Measurements from ENCODE around the gene CIB4.

The CIB4 gene

GRCh38 chr2:26609205-26609631 lies 31.9 kb downstream of the CIB4 start:
- DNase-seq (ENCODE audit: low read depth in 1 of 2, low spot score in 1 of 2): no peak

GRCh38 chr2:26608557-26608956 lies 32.6 kb downstream of the CIB4 start:
- no peak for DNase-seq (ENCODE audit: low read depth in 1 of 2, low spot score in 1 of 2)

GRCh38 chr2:26607698-26608097 lies 33.5 kb downstream of the CIB4 start:
- no peak for DNase-seq (ENCODE audit: low read depth in 1 of 2, low spot score in 1 of 2)

GRCh38 chr2:26606847-26607190 lies 34.3 kb downstream of the CIB4 start:
- no peak for DNase-seq (ENCODE audit: low read depth in 1 of 2, low spot score in 1 of 2)

- DNase-seq (ENCODE audit: low read depth in 1 of 2, low spot score in 1 of 2): no peak
These were observed 34.9 kb downstream of the CIB4 start for GRCh38 chr2:26605999-26606846.

GRCh38 chr2:26605195-26605998 lies 35.8 kb downstream of the CIB4 start:
- DNase-seq (ENCODE audit: low read depth in 1 of 2, low spot score in 1 of 2): no peak

- no peak for DNase-seq (ENCODE audit: low read depth in 1 of 2, low spot score in 1 of 2)
These were observed 38.6 kb downstream of the CIB4 start for GRCh38 chr2:26602575-26602974.

- no peak for DNase-seq (ENCODE audit: low read depth in 1 of 2, low spot score in 1 of 2)
These were observed 41.8 kb downstream of the CIB4 start for GRCh38 chr2:26599387-26599786.

GRCh38 chr2:26598996-26599373 lies 42.2 kb downstream of the CIB4 start:
- no peak for DNase-seq (ENCODE audit: low read depth in 1 of 2, low spot score in 1 of 2)

GRCh38 chr2:26598336-26598995 lies 42.7 kb downstream of the CIB4 start:
- no peak for DNase-seq (ENCODE audit: low read depth in 1 of 2, low spot score in 1 of 2)

- no peak for DNase-seq (ENCODE audit: low read depth in 1 of 2, low spot score in 1 of 2)
These were observed 44.0 kb downstream of the CIB4 start for GRCh38 chr2:26597197-26597596.

GRCh38 chr2:26595146-26595545 lies 46.0 kb downstream of the CIB4 start:
- DNase-seq (ENCODE audit: low read depth in 1 of 2, low spot score in 1 of 2): no peak

- DNase-seq (ENCODE audit: low read depth in 1 of 2, low spot score in 1 of 2): no peak
These were observed 49.3 kb downstream of the CIB4 start for GRCh38 chr2:26591619-26592505.

GRCh38 chr2:26590980-26591618 lies 50.1 kb downstream of the CIB4 start:
- no peak for DNase-seq (ENCODE audit: low read depth in 1 of 2, low spot score in 1 of 2)

- DNase-seq (ENCODE audit: low read depth in 1 of 2, low spot score in 1 of 2): no peak
These were observed 50.7 kb downstream of the CIB4 start for GRCh38 chr2:26590508-26590907.

GRCh38 chr2:26588576-26588975 lies 52.6 kb downstream of the CIB4 start:
- no peak for DNase-seq (ENCODE audit: low read depth in 1 of 2, low spot score in 1 of 2)

GRCh38 chr2:26587994-26588393 lies 53.2 kb downstream of the CIB4 start:
- DNase-seq (ENCODE audit: low read depth in 1 of 2, low spot score in 1 of 2): no peak

GRCh38 chr2:26585966-26586365 lies 55.2 kb downstream of the CIB4 start:
- no peak for DNase-seq (ENCODE audit: low read depth in 1 of 2, low spot score in 1 of 2)

GRCh38 chr2:26585100-26585499 lies 56.1 kb downstream of the CIB4 start:
- no peak for DNase-seq (ENCODE audit: low read depth in 1 of 2, low spot score in 1 of 2)

GRCh38 chr2:26584656-26585055 lies 56.5 kb downstream of the CIB4 start:
- no peak for DNase-seq (ENCODE audit: low read depth in 1 of 2, low spot score in 1 of 2)

All from activated T-helper 1 cell treated with anti-CD3 and anti-CD28 coated beads, Interleukin-2, amount 50 U/mL, for 16 hours (primary cell).